Measurements from ENCODE around the gene DMRTC1. TPM values are rescaled to one million over a fixed set of nuclear protein-coding genes. Genes with fewer than 3 reads are reported as not detected.
"Not testable (repeated sequence)": the region's sequence is repeated elsewhere in the genome, so short reads cannot be mapped to it uniquely, and the experiment has no call there.

The DMRTC1 gene
- total and polyA plus RNA-seq, 2 donors (not counting 3 experiments of a cell fraction or from before 2014, with no cell fraction given), result not detected

DNA sequence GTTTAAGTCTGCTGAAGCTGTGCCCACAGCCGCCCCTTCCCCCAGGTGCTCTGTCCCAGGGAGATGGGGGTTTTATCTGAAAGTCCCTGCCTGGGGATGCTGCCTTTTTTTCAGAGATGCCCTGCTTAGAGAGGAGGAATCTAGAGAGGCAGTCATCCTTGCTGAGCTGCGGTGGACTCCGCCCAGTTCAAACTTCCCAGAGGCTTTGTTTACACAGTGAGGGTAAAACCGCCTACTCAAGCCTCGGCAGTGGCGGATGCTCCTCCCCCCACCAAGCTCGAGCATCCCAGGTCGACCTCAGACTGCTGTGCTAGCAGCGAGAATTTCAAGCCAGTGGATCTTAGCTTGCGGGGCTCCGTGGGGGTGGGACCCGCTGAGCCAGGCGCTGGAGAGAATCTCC is 112.9 kb downstream of the DMRTC1 start:
- CTCF ChIA-PET; H3K9me3 ChIP-seq (replicated peaks; ENCODE audit: control insufficient read depth, insufficient read depth, low read length); H3K27ac ChIP-seq (ENCODE audit: insufficient read depth, low read depth, low read length); FAIRE-seq; H3K27me3 ChIP-seq (ENCODE audit: control insufficient read depth in 2 of 2, insufficient read depth in 2 of 2, low read length in 2 of 2); H4K20me1 ChIP-seq (replicated peaks; ENCODE audit: control insufficient read depth, extremely low read depth, insufficient read depth, low read length); H3K9me1 ChIP-seq (replicated peaks; ENCODE audit: control insufficient read depth, extremely low read depth, insufficient read depth, low read length); H3K4me3 ChIP-seq (replicated peaks in 1 of 3; ENCODE audit: insufficient read depth in 1 of 3, low read depth in 1 of 3, low read length in 3 of 3); H2AFZ ChIP-seq (ENCODE audit: low read depth, low read length); H3K4me2 ChIP-seq (ENCODE audit: insufficient read depth, low read length); H3K9ac ChIP-seq (replicated peaks; ENCODE audit: extremely low read depth, insufficient read depth, low read length); intact Hi-C loops (cut with micrococcal nuclease); BruUV-seq (replicated peaks); POLR2A ChIA-PET; DNase-seq (ENCODE audit: low read depth, low spot score); H3K36me3 ChIP-seq (ENCODE audit: control insufficient read depth in 2 of 2, extremely low read depth in 1 of 2, insufficient read depth in 2 of 2, low read length in 2 of 2); H3K4me1 ChIP-seq (ENCODE audit: control insufficient read depth, extremely low read depth, insufficient read depth, low read length); dilution Hi-C loops (cut with MboI; ENCODE audit: extremely low pct_ligation_motif_present, low sequenced_read_pairs); H3K79me2 ChIP-seq (ENCODE audit: control insufficient read depth, insufficient read depth, low read length): not testable (repeated sequence)

Other genes with a start within 250 kb of the DMRTC1 start
- 5.5 and 7.1 TPM in 2 replicates for gene PHKA1, start 229.5 kb downstream of the DMRTC1 start, total RNA-seq
- gene PHKA1, start 229.5 kb downstream of the DMRTC1 start, polyA plus RNA-seq, result 2.8 and 3.3 TPM in 2 replicates
- not detected in 2 replicates for gene DMRTC1B, start 166.9 kb downstream of the DMRTC1 start, total RNA-seq
- not detected in 2 replicates for gene DMRTC1B, start 166.9 kb downstream of the DMRTC1 start, polyA plus RNA-seq
- gene FAM236B, start 161.2 kb downstream of the DMRTC1 start, total RNA-seq, result not detected in 2 replicates
- not detected in 2 replicates for gene FAM236B, start 161.2 kb downstream of the DMRTC1 start, polyA plus RNA-seq
- gene FAM236D, start 135.6 kb downstream of the DMRTC1 start, total RNA-seq, result not detected in 2 replicates
- not detected in 2 replicates for gene FAM236D, start 135.6 kb downstream of the DMRTC1 start, polyA plus RNA-seq
- not detected in 2 replicates for gene FAM236C, start 31.2 kb downstream of the DMRTC1 start, total RNA-seq
- not detected in 2 replicates for gene FAM236C, start 31.2 kb downstream of the DMRTC1 start, polyA plus RNA-seq
- not detected in 2 replicates for gene FAM236A, start 5.6 kb downstream of the DMRTC1 start, total RNA-seq
- not detected in 2 replicates for gene FAM236A, start 5.6 kb downstream of the DMRTC1 start, polyA plus RNA-seq
- gene PABPC1L2B, start 59.1 kb upstream of the DMRTC1 start, total RNA-seq, result not detected in 2 replicates
- gene PABPC1L2B, start 59.1 kb upstream of the DMRTC1 start, polyA plus RNA-seq, result not detected in 2 replicates
- gene PABPC1L2A, start 135.7 kb upstream of the DMRTC1 start, total RNA-seq, result not detected in 2 replicates
- not detected in 2 replicates for gene PABPC1L2A, start 135.7 kb upstream of the DMRTC1 start, polyA plus RNA-seq